SK-N-SH (cell line): ENCODE measurements around the gene DOK3. TPM values are rescaled to one million over a fixed set of nuclear protein-coding genes. Genes with fewer than 3 reads are reported as not detected.

Source experiments
- CTCF ChIA-PET: fragments of 300-600, 350-600 bp; formaldehyde crosslinking; extraction: SDS; loops from one replicate; lab custom pipeline; 2021; lab: Yijun Ruan, JAX
- POLR2A ChIA-PET: fragments of 350-600 bp; sonication (Branson Sonifier 250); formaldehyde crosslinking; extraction: SDS; loops from one replicate; lab custom pipeline; 2020; ENCODE audit warnings: antibody characterized with exemption, inconsistent platforms; lab: Yijun Ruan, JAX
- DNase-seq: peaks from one replicate; pipeline ENCODE4 v3.0.0; 2012
- H2AFZ ChIP-seq: fragments of 200-600 bp; sonication (generic); 2 replicates; pipeline ENCODE4 v1.8.1; 2016; ENCODE audit warnings: antibody characterized with exemption, mild to moderate bottlenecking, low read depth
- H3F3A ChIP-seq: fragments of 200-600 bp; sonication (generic); replicated peaks from 2 replicates; pipeline ENCODE3; 2016; ENCODE audit warnings: antibody characterized with exemption, mild to moderate bottlenecking; ENCODE audit not compliant: insufficient read depth
- H3K27ac ChIP-seq, 2 experiments: fragments of 200-500 bp in 1 of 2; fragments of 200-600 bp in 1 of 2; sonication (Bioruptor generic) in 1 of 2; sonication (generic), shearing (Covaris generic) in 1 of 2; 2 replicates each; pipeline versions ENCODE4 v1.5.1 to v1.6.1; 2014 to 2016; ENCODE audit warnings: low read depth in 2 of 2, inconsistent platforms in 1 of 2, low read length in 1 of 2, mild to moderate bottlenecking in 1 of 2, mixed read lengths in 1 of 2
- H3K27me3 ChIP-seq: fragments of 200-600 bp; sonication (generic), shearing (Covaris generic); 2 replicates; pipeline ENCODE4 v1.6.1; 2016; ENCODE audit warnings: mixed run types; ENCODE audit not compliant: insufficient read depth
- H3K36me3 ChIP-seq, 2 experiments: fragments of 200-500 bp in 1 of 2; fragments of 200-600 bp in 1 of 2; sonication (Bioruptor generic) in 1 of 2; sonication (generic) in 1 of 2; replicated peaks in 1 of 2; 2 replicates each; pipeline versions ENCODE3 to v1.5.1; 2014 to 2016; ENCODE audit warnings: low read length in 1 of 2, mild to moderate bottlenecking in 1 of 2; ENCODE audit not compliant: insufficient read depth in 2 of 2, control insufficient read depth in 1 of 2
- H3K4me1 ChIP-seq, 2 experiments: fragments of 200-500 bp in 1 of 2; fragments of 200-600 bp in 1 of 2; sonication (Bioruptor generic) in 1 of 2; sonication (generic), shearing (Covaris generic) in 1 of 2; 2 replicates each; pipeline versions ENCODE4 v1.5.1 to v1.6.1; 2014 to 2016; ENCODE audit warnings: low read depth in 1 of 2, low read length in 1 of 2, mixed run types in 1 of 2; ENCODE audit not compliant: insufficient read depth in 2 of 2, control insufficient read depth in 1 of 2
- H3K4me2 ChIP-seq: fragments of 200-600 bp; sonication (generic), shearing (Covaris generic); 2 replicates; pipeline ENCODE4 v1.6.1; 2017; ENCODE audit warnings: mixed run types
- H3K4me3 ChIP-seq, 2 experiments: fragments of 200-500 bp in 1 of 2; fragments of 200-600 bp in 1 of 2; sonication (Bioruptor generic) in 1 of 2; sonication (generic), shearing (Covaris generic) in 1 of 2; 2 replicates each; pipeline versions ENCODE4 v1.5.1 to v1.8.1; 2014 to 2016; ENCODE audit warnings: low read depth in 2 of 2, inconsistent platforms in 1 of 2, low read length in 1 of 2, mild to moderate bottlenecking in 1 of 2, mixed read lengths in 1 of 2, moderate library complexity in 1 of 2
- H3K79me2 ChIP-seq: fragments of 200-600 bp; sonication (generic); 2 replicates; pipeline ENCODE4 v1.8.1; 2017; ENCODE audit warnings: mild to moderate bottlenecking; ENCODE audit not compliant: insufficient read depth
- H3K9ac ChIP-seq: fragments of 200-600 bp; sonication (generic); 2 replicates; pipeline ENCODE4 v1.6.1; 2017; ENCODE audit warnings: mixed run types
- H3K9me2 ChIP-seq: fragments of 200-600 bp; sonication (generic); 2 replicates; pipeline ENCODE4 v1.6.1; 2017; ENCODE audit warnings: mixed run types
- H3K9me3 ChIP-seq: fragments of 200-600 bp; sonication (generic); 2 replicates; pipeline ENCODE4 v1.6.1; 2017; ENCODE audit warnings: mixed run types, mild to moderate bottlenecking, moderate library complexity
- H4K20me1 ChIP-seq: fragments of 200-600 bp; sonication (generic); 2 replicates; pipeline ENCODE4 v1.6.1; 2017; ENCODE audit warnings: mild to moderate bottlenecking, mixed run types; ENCODE audit not compliant: insufficient read depth
- EP300 ChIP-seq, 2 experiments: IDR thresholded peaks; 2 replicates each; pipeline versions ENCODE4 v1.4.0 to v1.6.1; 2012; ENCODE audit warnings: borderline replicate concordance in 1 of 2, low read depth in 1 of 2, low read length in 1 of 2
- GABPA ChIP-seq: IDR thresholded peaks from 2 replicates; pipeline ENCODE4 v1.4.0; 2012; ENCODE audit warnings: low read depth, mild to moderate bottlenecking
- JUND ChIP-seq: IDR thresholded peaks from 2 replicates; pipeline ENCODE4 v1.4.0; 2012
- MEF2A ChIP-seq: IDR thresholded peaks from 2 replicates; pipeline ENCODE4 v1.4.0; 2012; ENCODE audit warnings: low read depth, borderline replicate concordance
- MXI1 ChIP-seq: IDR thresholded peaks from 2 replicates; pipeline ENCODE4 v1.6.1; 2012; ENCODE audit warnings: mild to moderate bottlenecking, low read depth, low read length, improper control_type of control experiment
- NFIC ChIP-seq: IDR thresholded peaks from 2 replicates; pipeline ENCODE4 v1.4.0; 2012; ENCODE audit warnings: borderline replicate concordance
- NRF1 ChIP-seq: IDR thresholded peaks from 2 replicates; pipeline ENCODE4 v1.6.1; 2012; ENCODE audit warnings: low read depth, mild to moderate bottlenecking, low read length
- POLR2AphosphoS5 ChIP-seq: IDR thresholded peaks from 2 replicates; pipeline ENCODE4 v1.6.1; 2012; ENCODE audit warnings: low read depth, low read length
- RAD21 ChIP-seq: IDR thresholded peaks from 2 replicates; pipeline ENCODE4 v1.6.1; 2012; ENCODE audit warnings: mild to moderate bottlenecking, low read length
- RCOR1 ChIP-seq: fragments of 150-350 bp; IDR thresholded peaks from 2 replicates; pipeline ENCODE4 v1.6.1; 2017; ENCODE audit warnings: antibody characterized with exemption, low read length
- SIN3A ChIP-seq: IDR thresholded peaks from 2 replicates; pipeline ENCODE4 v1.6.1; 2012; ENCODE audit warnings: low read depth, mild to moderate bottlenecking, low read length, moderate library complexity, borderline replicate concordance
- SMC3 ChIP-seq: IDR thresholded peaks from 2 replicates; pipeline ENCODE4 v1.6.1; 2012; ENCODE audit warnings: low read depth, low read length, improper control_type of control experiment
- WGBS: methylation state at CpG from one replicate; pipeline ENCODE4 v1.1.6; 2017; ENCODE audit warnings: low lambda C conversion rate; 5-methylcytosine and 5-hydroxymethylcytosine counted together
- polyA plus RNA-seq, 3 experiments: library from polyadenylated mRNA; depleted of rRNA; stranded (reverse); fragments of >200 nt; gene quantifications; 2 replicates each; pipeline ENCODE4 v1.2.3, GENCODE V29; 2012
- TF ChIP-seq, protein P1 (sequence below): fragments of 200-600 bp; sonication (generic); IDR thresholded peaks from 2 replicates; pipeline ENCODE4 v1.6.1; 2017; ENCODE audit warnings: antibody characterized with exemption, mild to moderate bottlenecking, moderate library complexity
- TF ChIP-seq, protein P2 (sequence below): IDR thresholded peaks from 2 replicates; pipeline ENCODE4; 2012
- TF ChIP-seq, protein P3 (sequence below): IDR thresholded peaks from 2 replicates; pipeline ENCODE4 v1.4.0; 2012; ENCODE audit warnings: low read depth
- TF ChIP-seq, protein P4 (sequence below): fragments of 150-350 bp; IDR thresholded peaks from 2 replicates; pipeline ENCODE4 v1.6.1; 2016; ENCODE audit warnings: mild to moderate bottlenecking, low read depth, low read length

Gene DOK3
- polyA plus RNA-seq, 1 of the 3 experiments (the other 2 are of a cell fraction): 2.2 TPM

DNA sequence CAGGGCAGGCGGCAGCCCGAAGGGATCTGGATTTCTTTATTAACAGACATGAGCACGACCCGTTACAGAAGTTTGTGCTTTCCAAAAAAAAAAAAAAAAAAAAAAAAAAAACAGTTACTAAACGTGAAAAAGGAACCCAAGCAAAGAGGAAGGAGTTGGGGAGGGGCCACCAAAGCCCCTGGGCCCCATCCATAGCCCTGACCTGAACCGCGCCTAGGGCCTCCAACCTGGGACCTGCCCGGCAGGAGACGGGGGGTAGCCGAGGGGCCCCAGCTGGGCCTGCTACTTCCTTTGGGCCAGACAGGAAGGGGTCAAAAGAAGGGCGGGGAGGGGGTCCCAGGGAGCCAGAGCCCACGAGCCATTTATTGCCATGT, 53.0 kb downstream of the DOK3 start:
- peak overlapping the region; percentile 57; the same call in 1 of the 2 replicates for H3K4me2 ChIP-seq
- TF ChIP-seq, protein P1, sequence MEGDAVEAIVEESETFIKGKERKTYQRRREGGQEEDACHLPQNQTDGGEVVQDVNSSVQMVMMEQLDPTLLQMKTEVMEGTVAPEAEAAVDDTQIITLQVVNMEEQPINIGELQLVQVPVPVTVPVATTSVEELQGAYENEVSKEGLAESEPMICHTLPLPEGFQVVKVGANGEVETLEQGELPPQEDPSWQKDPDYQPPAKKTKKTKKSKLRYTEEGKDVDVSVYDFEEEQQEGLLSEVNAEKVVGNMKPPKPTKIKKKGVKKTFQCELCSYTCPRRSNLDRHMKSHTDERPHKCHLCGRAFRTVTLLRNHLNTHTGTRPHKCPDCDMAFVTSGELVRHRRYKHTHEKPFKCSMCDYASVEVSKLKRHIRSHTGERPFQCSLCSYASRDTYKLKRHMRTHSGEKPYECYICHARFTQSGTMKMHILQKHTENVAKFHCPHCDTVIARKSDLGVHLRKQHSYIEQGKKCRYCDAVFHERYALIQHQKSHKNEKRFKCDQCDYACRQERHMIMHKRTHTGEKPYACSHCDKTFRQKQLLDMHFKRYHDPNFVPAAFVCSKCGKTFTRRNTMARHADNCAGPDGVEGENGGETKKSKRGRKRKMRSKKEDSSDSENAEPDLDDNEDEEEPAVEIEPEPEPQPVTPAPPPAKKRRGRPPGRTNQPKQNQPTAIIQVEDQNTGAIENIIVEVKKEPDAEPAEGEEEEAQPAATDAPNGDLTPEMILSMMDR: no peak; the same call in 1 of the 2 replicates
- WGBS: 37% methylated on average over 12 of the region's 12 CpGs

DNA sequence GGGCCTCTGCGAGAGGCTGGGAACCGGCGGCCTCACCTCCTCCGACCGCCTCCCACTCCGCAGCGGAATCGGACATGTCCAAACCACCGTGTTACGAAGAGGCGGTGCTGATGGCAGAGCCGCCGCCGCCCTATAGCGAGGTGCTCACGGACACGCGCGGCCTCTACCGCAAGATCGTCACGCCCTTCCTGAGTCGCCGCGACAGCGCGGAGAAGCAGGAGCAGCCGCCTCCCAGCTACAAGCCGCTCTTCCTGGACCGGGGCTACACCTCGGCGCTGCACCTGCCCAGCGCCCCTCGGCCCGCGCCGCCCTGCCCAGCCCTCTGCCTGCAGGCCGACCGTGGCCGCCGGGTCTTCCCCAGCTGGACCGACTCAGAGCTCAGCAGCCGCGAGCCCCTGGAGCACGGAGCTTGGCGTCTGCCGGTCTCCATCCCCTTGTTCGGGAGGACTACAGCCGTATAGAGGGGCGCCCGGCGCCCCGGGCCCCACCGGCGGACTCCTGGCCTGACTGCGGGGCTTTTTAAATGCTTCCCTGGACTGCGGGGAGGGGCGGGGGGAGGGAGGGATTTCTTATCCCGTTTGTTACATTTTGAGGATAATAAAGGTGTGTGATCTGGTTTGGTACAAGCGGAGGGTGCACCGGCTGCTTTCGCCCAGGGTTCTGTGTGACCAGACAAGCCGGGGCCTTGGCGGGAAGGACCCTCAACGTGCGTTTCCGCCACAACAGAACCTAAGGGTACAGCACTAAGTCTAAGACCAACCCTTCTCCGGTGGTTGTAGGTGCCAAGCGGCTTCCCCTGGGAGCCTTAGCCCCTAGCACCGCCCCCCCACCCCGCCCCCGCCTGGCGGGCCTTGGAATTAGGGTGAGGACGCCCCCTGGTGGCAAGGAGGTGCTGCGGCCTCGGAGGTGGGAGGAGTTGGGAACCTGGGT, 53.7 kb downstream of the DOK3 start:
- peaks cover 66% of the 10 kb centered on the region for H4K20me1 ChIP-seq
- no peak overlapping the region for H2AFZ ChIP-seq
- peaks cover 38% of the 10 kb centered on the region for H3F3A ChIP-seq
- POLR2A ChIA-PET: interaction anchor here (0.7 to 4.9 kb wide), 11 partner anchors 8 to 66 kb away, joined by 3 to 72 read pairs (median 4); partner anchors contain the start of genes DBN1, PDLIM7 and PRR7
- TF ChIP-seq NFIC: no peak
- TF ChIP-seq MEF2A: no peak
- TF ChIP-seq SIN3A: peak; percentile 14; the same call in 1 of the 2 replicates
- no peak for TF ChIP-seq NRF1
- TF ChIP-seq, protein P2, sequence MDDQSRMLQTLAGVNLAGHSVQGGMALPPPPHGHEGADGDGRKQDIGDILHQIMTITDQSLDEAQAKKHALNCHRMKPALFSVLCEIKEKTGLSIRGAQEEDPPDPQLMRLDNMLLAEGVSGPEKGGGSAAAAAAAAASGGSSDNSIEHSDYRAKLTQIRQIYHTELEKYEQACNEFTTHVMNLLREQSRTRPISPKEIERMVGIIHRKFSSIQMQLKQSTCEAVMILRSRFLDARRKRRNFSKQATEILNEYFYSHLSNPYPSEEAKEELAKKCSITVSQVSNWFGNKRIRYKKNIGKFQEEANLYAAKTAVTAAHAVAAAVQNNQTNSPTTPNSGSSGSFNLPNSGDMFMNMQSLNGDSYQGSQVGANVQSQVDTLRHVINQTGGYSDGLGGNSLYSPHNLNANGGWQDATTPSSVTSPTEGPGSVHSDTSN: peak; percentile 31
- no peak for TF ChIP-seq GABPA
- peak; percentile 55 for TF ChIP-seq RAD21
- TF ChIP-seq, protein P3, sequence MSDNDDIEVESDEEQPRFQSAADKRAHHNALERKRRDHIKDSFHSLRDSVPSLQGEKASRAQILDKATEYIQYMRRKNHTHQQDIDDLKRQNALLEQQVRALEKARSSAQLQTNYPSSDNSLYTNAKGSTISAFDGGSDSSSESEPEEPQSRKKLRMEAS: no peak
- peak; percentile 11; the same call in 1 of the 2 replicates for TF ChIP-seq JUND
- TF ChIP-seq MXI1: no peak
- peak; percentile 50; the same call in 1 of the 2 replicates for TF ChIP-seq SMC3
- peak; percentile 20; the same call in 1 of the 2 replicates for TF ChIP-seq RCOR1
- peak; percentile 39 for TF ChIP-seq POLR2AphosphoS5
- TF ChIP-seq, protein P1: peak; percentile 76
- TF ChIP-seq, protein P4, sequence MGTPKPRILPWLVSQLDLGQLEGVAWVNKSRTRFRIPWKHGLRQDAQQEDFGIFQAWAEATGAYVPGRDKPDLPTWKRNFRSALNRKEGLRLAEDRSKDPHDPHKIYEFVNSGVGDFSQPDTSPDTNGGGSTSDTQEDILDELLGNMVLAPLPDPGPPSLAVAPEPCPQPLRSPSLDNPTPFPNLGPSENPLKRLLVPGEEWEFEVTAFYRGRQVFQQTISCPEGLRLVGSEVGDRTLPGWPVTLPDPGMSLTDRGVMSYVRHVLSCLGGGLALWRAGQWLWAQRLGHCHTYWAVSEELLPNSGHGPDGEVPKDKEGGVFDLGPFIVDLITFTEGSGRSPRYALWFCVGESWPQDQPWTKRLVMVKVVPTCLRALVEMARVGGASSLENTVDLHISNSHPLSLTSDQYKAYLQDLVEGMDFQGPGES: no peak
- TF ChIP-seq EP300 (IDR thresholded peaks at IDR 0.05; ENCODE audit: borderline replicate concordance in 1 of 2, low read depth in 1 of 2, low read length in 1 of 2): no peak
- TF ChIP-seq, all 33 proteins: peak for 8
- Histone ChIP-seq H3K36me3 (peaks cover 13 to 38% of the 10 kb centered on the region in 2 experiments), H3K9me3 (no peaks in the 10 kb centered on the region), H3K4me2 (peak overlapping the region; percentile 74), H3K27me3 (no peaks in the 10 kb centered on the region), H3K27ac (peak overlapping the region; percentile 61 to 91; a peak in 3 of 4 replicates), H3K79me2 (0 out of 2 replicates have a peak, but pooled peaks cover 1% of the 10 kb centered on the region), H3K9ac (no peak overlapping the region), H3K4me3 (peak overlapping the region; percentile 47 to 48), H3K9me2 (no peaks in the 10 kb centered on the region), H3K4me1 (peaks cover 12 to 83% of the 10 kb centered on the region in 2 experiments)
- peak; percentile 93 for DNase-seq
- CTCF ChIA-PET: interaction anchor here (0.7 to 15.5 kb wide), 31 partner anchors 8 to 555 kb away, joined by 3 to 375 read pairs (median 10); partner anchors contain the start of genes DBN1, F12, GRK6 and MXD3
- 11% methylated on average over 47 of the region's 76 CpGs for WGBS

More for the DNA sequence above, 53.0 kb downstream of the DOK3 start:
- ChIA-PET POLR2A (interaction anchor here (1.1 to 4.9 kb wide), 3 partner anchors 24 to 53 kb away, joined by 3 to 72 read pairs (median 3); no protein-coding TSS in a partner anchor), CTCF (interaction anchor here (0.5 to 15.5 kb wide), 23 partner anchors 8 to 147 kb away, joined by 3 to 375 read pairs (median 6); partner anchors contain the start of genes DBN1, F12, GRK6 and PDLIM7)
- Histone ChIP-seq H4K20me1 (peaks cover 66% of the 10 kb centered on the region), H3F3A (peaks cover 38% of the 10 kb centered on the region), H3K9me3 (no peaks in the 10 kb centered on the region), H3K9ac (no peak overlapping the region), H3K4me3 (peak overlapping the region in 1 of 2 experiments; percentile 19; a peak in 1 of 4 replicates), H3K4me1 (peaks cover 12 to 80% of the 10 kb centered on the region in 2 experiments), H3K9me2 (no peaks in the 10 kb centered on the region), H3K27ac (peak overlapping the region; percentile 61 to 77; a peak in 3 of 4 replicates), H3K79me2 (no peaks in the 10 kb centered on the region), H3K36me3 (peaks cover 13 to 41% of the 10 kb centered on the region in 2 experiments), H3K27me3 (no peaks in the 10 kb centered on the region), H2AFZ (no peak overlapping the region)
- no peak for DNase-seq
